Cardiac muscle cell (in vitro differentiated cells and primary cell): Measurements from ENCODE around the gene HTR3B. TPM values are rescaled to one million over a fixed set of nuclear protein-coding genes. Genes with fewer than 3 reads are reported as not detected.

Experiments used
- DNase-seq, 2 donors: peaks; one replicate each; pipeline versions ENCODE4 v3.0.0 to v3.0.0-alpha.2; 2010 to 2017; ENCODE audit warnings: low read depth in 1 of 2, low spot score in 1 of 2
- H3K27ac ChIP-seq: fragments of 200-600 bp; sonication (generic); 2 replicates; pipeline ENCODE4 v1.5.1; 2016
- H3K27me3 ChIP-seq: fragments of 200-600 bp; sonication (generic); 2 replicates; pipeline ENCODE4 v1.6.0; 2016; ENCODE audit warnings: control low read depth
- H3K36me3 ChIP-seq: fragments of 200-600 bp; sonication (generic); 2 replicates; pipeline ENCODE4 v1.5.1; 2016; ENCODE audit warnings: control low read depth
- H3K4me1 ChIP-seq: fragments of 200-600 bp; sonication (generic); 2 replicates; pipeline ENCODE4 v1.8.1; 2017; ENCODE audit warnings: low read depth, mild to moderate bottlenecking, mixed run types
- H3K4me3 ChIP-seq: fragments of 200-600 bp; sonication (generic); 2 replicates; pipeline ENCODE4 v1.5.1; 2016; ENCODE audit warnings: mild to moderate bottlenecking
- H3K9me3 ChIP-seq: fragments of 200-600 bp; sonication (generic); 2 replicates; pipeline ENCODE4 v1.5.1; 2017; ENCODE audit warnings: low read depth, mild to moderate bottlenecking, control low read depth
- polyA plus RNA-seq: library from polyadenylated mRNA; unstranded; fragments of >200 nt; fragmentation: Nextera tagmentation; extraction: Ambion mirVana; gene quantifications from 2 replicates; pipeline ENCODE4 v1.2.1, GENCODE V29; 2016
- total RNA-seq: library from RNA; depleted of rRNA; stranded (reverse); fragments of >200 nt; gene quantifications from 2 replicates; pipeline ENCODE4 v1.2.3, GENCODE V29; 2016
- TF ChIP-seq, protein P1 (sequence below): IDR thresholded peaks from 2 replicates; pipeline ENCODE4 v1.5.1; 2012; ENCODE audit warnings: low read depth, mild to moderate bottlenecking, low read length

Gene HTR3B
- total and polyA plus RNA-seq, 2 experiments from 2014 or later = not detected

DNA sequence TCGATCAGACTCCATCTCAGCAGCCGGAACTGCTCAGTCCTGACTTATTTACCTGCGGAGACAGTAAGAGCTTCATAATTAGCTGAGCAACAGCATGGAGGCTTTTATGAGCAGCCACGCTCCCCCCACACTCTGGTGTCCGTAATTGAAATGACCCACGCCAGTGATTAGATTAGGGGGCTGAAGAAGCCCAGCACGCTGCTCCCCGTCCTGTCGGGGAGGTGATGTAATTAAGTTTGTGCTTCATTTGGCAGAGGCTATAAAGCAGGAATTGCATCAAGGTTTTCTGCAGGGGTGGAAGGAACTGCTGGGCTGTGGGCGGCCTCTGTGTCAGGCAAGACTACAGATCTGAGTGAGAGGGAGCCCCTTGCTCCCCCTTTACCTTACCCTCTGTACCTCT, 47.5 kb downstream of the HTR3B start:
- Histone ChIP-seq H3K27ac (no peak overlapping the region), H3K36me3 (no peaks in the 10 kb centered on the region), H3K27me3 (no peaks in the 10 kb centered on the region), H3K4me1 (no peaks in the 10 kb centered on the region), H3K9me3 (no peaks in the 10 kb centered on the region), H3K4me3 (no peak overlapping the region)
- no peak for DNase-seq
- TF ChIP-seq, protein P1, sequence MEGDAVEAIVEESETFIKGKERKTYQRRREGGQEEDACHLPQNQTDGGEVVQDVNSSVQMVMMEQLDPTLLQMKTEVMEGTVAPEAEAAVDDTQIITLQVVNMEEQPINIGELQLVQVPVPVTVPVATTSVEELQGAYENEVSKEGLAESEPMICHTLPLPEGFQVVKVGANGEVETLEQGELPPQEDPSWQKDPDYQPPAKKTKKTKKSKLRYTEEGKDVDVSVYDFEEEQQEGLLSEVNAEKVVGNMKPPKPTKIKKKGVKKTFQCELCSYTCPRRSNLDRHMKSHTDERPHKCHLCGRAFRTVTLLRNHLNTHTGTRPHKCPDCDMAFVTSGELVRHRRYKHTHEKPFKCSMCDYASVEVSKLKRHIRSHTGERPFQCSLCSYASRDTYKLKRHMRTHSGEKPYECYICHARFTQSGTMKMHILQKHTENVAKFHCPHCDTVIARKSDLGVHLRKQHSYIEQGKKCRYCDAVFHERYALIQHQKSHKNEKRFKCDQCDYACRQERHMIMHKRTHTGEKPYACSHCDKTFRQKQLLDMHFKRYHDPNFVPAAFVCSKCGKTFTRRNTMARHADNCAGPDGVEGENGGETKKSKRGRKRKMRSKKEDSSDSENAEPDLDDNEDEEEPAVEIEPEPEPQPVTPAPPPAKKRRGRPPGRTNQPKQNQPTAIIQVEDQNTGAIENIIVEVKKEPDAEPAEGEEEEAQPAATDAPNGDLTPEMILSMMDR = no peak

DNA sequence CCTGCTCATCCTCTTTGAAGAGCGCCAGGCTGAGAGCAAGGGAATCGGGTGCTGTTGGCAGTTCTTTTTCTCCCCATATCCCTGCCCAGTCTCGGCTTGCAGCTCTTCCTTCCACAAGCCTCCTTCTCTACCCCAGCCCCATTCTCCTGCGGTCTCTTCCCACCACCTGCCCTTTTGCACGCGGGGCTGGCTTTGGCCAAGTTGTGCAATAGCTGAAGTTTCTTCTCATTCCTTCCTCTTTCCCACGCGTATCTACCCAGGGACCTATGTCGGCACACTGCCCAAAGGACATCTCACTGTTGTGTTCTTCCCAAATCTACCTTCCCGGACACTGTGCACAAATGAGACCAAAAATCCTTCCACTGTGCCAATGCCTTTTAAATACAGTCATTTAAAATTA, 48.0 kb downstream of the HTR3B start:
- no peak overlapping the region for H3K27ac ChIP-seq
- H3K4me3 ChIP-seq = no peak overlapping the region
- TF ChIP-seq, protein P1 = no peak
- no peak for DNase-seq
- H3K27me3 ChIP-seq = no peaks in the 10 kb centered on the region
- H3K36me3 ChIP-seq = no peaks in the 10 kb centered on the region
- no peaks in the 10 kb centered on the region for H3K4me1 ChIP-seq
- no peaks in the 10 kb centered on the region for H3K9me3 ChIP-seq

DNA sequence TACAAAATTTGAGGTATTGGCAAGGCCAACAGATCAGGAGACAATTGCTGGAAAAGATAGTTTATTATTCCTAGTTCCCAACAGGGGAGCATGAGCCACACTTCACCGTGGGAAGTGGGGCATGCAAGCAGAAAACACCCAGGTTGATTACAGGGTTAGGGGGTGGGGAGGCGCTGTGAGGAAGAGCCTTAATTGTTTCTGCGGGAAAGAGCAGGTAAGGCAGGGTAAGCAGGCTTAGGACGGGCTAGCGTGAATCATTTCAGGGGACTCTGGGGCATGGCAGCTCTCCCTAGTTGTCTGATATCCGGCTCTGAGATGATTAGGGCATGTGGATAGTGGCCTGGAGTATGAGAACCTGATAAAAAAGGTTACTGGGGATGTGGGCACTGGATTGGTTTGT, 49.6 kb downstream of the HTR3B start:
- DNase-seq = no peak
- Histone ChIP-seq H3K9me3 (no peaks in the 10 kb centered on the region), H3K4me1 (no peaks in the 10 kb centered on the region), H3K27ac (no peak overlapping the region), H3K27me3 (no peaks in the 10 kb centered on the region), H3K4me3 (no peak overlapping the region), H3K36me3 (no peaks in the 10 kb centered on the region)
- TF ChIP-seq, protein P1 = no peak

DNA sequence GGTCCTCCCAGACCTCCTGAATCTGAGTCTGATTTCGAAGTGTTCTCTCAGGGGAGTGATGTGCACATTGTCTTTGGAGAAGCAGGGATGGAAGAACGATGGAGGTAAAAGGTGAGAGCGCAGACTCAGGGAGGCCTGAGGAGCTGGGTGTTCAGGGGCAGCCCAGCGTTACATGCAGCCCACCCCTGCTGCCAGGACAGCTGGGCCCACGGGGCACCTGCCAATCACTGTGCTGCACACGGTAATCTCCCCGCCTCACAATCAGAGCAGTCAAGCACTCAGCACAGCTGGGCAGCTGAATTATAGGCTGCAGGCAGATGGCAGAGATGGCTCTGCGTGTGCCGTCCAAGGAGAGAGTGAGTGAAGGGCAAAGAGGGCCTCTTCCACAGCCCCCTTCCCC, 52.4 kb downstream of the HTR3B start:
- no peaks in the 10 kb centered on the region for H3K9me3 ChIP-seq
- TF ChIP-seq, protein P1 = no peak
- H3K27me3 ChIP-seq = no peaks in the 10 kb centered on the region
- H3K4me3 ChIP-seq = no peak overlapping the region
- no peaks in the 10 kb centered on the region for H3K4me1 ChIP-seq
- no peak overlapping the region for H3K27ac ChIP-seq
- no peaks in the 10 kb centered on the region for H3K36me3 ChIP-seq
- DNase-seq = no peak

DNA sequence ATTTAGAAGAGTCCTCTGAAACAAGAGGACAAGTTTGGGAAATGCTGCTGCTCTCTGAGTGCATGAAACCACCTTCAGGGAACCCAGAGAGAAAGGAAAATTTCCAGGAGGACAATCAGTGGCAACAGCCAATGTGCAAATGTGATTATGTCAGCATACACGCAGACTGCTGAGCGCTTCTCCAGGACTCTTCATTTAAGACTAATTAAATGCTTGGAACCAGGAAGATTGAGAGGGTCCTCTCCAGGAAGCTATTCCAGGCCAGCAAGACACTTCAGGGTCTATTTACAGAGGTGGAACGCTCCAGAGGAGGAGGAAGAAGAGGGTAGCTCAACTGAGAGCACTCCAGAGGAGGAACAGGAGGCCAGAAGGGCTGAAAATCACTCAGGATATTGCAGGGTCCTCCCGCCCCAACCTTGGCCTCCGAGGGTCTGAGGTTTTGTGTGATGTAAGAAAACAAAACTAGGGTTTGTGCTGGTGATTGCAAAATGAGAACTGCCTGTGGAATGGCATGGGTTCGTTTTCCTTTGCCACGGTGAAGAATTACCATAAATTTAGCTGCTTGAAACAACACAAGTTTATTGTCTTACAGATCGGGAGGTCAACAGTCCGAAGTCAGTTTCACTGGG, 56.2 kb downstream of the HTR3B start:
- no peak for DNase-seq
- Histone ChIP-seq H3K27ac (no peak overlapping the region), H3K4me3 (no peak overlapping the region), H3K27me3 (no peaks in the 10 kb centered on the region), H3K36me3 (no peaks in the 10 kb centered on the region), H3K4me1 (no peaks in the 10 kb centered on the region), H3K9me3 (no peaks in the 10 kb centered on the region)
- TF ChIP-seq, protein P1 = no peak
